Measurements from ENCODE around the gene RPRD1B.

The RPRD1B gene

DNA sequence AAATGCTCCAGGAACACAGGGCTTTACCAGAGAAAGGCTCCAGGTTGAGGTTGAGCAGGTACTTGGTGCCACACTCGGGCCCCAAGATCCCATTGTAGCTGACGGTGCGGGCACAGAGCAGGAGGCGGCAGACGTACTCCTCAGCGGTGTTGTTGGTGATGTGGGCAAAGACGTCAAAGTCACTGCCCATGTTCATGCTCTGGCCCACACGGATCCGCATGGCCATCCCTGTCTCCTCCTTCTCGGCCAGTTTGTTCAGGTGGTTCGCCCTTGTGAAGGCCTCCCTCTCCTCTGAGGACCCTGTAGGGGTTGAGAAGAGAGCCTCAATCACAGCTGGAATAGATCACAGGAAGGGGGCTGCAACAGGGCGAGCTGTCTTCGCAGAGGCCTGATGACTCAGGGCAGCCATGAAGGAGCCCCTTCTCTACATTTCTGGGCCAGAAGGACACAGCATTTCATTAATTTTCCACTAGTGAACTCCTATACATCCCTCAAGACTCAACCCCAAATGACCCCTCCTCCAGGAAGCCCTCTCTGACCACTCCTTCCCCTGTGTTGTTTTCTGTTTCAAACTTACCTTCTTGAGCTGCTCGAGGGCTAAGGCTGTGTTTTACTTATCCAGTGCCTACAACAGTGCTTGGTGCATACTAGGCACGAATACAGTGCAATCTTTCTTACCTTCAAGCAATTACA is 104.7 kb downstream of the RPRD1B start:
- no peak for DNase-seq

DNA sequence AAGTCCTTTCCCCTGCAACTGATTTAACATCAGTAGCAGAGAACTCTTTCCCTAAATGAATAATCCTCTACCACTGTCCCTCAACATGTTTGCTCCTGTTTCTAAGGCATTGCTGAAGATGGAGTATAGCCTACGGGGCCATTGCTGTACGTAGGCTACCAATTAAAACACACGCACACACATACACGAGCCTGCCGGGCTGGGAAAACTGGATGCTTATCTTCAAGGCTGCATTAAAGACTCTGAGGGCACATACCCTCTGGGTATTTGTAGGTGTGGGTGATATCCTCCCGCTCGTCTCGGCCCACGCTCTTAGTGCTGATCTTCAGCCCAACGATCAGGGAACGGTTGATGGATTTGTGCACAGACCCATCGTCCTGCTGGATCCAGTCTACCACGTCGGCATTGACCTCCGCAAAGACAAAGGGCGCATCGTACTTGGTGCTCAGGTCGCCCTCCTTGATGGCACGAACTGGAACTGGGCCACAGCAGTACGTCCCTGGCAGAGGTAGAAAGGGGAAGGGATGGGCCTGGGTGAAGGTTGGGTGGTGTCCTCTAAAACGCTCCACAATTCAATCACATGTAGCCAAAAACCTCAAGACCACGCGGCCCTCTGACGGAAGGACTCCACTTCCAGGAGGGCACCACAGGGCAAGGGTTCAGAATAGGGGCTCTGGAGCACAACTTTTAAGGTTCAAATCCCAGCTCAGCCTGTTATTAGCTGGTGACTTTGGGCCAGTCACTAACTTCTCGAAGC is 105.8 kb downstream of the RPRD1B start:
- no peak for DNase-seq

DNA sequence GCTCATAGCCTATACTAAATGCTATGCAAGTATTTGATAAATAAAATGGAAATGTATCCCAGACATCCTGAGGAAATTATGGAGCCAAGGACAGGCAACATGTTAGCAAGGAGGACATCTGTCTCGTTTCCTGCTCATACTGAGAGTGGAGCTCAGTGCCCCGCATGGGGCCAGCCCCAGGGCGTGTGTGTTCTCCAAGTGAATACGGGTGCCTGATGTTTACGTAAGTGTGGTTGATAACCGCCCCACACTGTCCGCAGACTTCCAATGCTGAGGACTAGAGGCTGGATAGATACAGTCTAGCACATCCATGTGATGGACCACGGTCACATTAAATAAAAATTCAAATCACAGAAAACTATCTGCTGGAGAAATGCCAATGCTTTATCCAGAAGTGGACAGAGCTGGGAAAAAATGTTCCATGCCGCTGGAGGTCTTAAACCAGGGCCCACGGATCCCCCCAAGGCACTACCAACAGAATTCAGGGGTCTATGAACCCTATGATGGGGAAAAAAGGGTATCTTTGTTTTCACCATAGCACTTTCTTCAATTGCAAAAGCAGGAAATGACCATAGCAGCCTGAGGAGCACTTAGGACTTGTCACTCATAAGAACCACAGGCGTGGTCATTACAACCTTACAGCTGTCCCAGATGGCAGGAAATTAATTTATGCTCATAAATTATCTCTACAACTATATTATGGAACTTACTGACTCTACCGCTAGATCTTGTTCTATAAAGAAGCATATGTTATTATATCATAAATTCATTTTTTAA is 106.6 kb downstream of the RPRD1B start:
- DNase-seq, result peak; percentile 63

DNA sequence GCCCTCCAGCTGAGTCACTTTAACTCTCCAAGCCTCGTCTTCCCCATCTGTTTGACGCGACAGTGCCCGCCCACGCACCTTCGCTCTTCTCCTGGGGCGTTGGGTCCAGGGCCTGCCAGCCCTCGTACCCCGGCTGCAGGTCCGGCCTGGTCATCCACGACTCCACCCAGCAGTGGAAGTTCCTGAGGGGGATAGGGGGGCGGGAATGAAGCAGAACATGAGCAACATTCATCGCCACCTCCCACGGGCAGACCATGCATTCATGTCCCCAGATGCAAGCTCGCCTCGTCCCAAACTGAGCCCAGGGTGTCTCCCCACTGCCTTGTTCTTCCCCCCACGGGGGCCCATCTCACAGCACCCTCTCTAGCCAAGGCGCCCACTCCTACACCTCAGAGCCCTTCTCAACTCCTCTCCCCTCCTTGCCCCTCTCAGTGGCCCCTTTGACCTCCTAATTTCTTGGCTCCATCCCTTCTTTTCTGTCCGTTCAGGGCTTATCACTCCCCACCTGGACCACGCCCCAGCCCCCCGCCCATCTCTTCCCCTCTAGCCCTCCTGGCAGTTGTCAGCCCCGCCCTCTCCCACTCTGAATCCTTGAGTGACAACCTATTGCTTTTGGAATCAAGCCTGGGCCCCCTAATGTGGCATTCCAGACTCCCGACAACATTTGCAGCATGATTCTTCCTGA is 107.8 kb downstream of the RPRD1B start:
- DNase-seq, result no peak

Measured in hematopoietic multipotent progenitor cell treated with erythropoietin and hydrocortisone succinate and interleukin-3 and kit ligand, for 4 days (in vitro differentiated cells).